Transverse colon (tissue), 4 donors: ENCODE results near the gene NRAS.

ENCODE experiments used
- EP300 ChIP-seq: sonication (generic); formaldehyde crosslinking; IDR thresholded peaks from one replicate; pipeline ENCODE4 v1.6.1; 2017; ENCODE audit warnings: antibody characterized with exemption, low read depth
- POLR2A ChIP-seq: fragments of 450-650 bp; IDR thresholded peaks from one replicate; pipeline ENCODE4 v1.6.1; 2016; ENCODE audit warnings: antibody characterized with exemption, mild to moderate bottlenecking, moderate library complexity
- POLR2AphosphoS5 ChIP-seq, 3 donors: sonication (generic); formaldehyde crosslinking; IDR thresholded peaks; one replicate each; pipeline ENCODE4 v1.6.1; 2016; ENCODE audit warnings: antibody characterized with exemption in 3 of 3
- TF ChIP-seq, protein P1 (sequence below), 5 experiments: fragments of 200-600 bp in 3 of 5; fragments of 450-650 bp in 2 of 5; sonication (generic) in 3 of 5; IDR thresholded peaks; 1 replicate in 2 of 5; 2 replicates in 3 of 5; pipeline ENCODE4 v1.5.1; 2016 to 2017; ENCODE audit warnings: antibody characterized with exemption in 5 of 5, inconsistent platforms in 3 of 5, mild to moderate bottlenecking in 2 of 5, moderate library complexity in 1 of 5

DNA sequence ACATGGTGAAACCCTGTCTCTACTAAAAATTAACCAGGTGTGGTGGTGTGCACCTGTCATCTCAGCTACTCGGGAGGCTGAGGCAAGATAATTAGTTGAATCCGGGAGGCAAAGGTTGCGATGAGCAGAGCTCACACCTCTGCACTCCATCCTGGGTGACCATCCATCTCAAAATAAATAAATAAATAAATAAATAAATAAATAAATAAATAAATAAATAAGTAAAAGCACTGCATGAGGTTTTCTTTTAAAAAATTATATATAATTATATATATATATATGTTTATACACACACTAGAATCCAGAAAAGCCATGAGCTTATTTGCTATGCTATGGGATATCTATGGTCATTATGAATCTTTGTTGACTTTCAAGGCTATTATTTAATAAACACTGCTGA, 23.6 kb downstream of the NRAS start:
- TF ChIP-seq, protein P1, sequence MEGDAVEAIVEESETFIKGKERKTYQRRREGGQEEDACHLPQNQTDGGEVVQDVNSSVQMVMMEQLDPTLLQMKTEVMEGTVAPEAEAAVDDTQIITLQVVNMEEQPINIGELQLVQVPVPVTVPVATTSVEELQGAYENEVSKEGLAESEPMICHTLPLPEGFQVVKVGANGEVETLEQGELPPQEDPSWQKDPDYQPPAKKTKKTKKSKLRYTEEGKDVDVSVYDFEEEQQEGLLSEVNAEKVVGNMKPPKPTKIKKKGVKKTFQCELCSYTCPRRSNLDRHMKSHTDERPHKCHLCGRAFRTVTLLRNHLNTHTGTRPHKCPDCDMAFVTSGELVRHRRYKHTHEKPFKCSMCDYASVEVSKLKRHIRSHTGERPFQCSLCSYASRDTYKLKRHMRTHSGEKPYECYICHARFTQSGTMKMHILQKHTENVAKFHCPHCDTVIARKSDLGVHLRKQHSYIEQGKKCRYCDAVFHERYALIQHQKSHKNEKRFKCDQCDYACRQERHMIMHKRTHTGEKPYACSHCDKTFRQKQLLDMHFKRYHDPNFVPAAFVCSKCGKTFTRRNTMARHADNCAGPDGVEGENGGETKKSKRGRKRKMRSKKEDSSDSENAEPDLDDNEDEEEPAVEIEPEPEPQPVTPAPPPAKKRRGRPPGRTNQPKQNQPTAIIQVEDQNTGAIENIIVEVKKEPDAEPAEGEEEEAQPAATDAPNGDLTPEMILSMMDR (IDR thresholded peaks at IDR 0.05): no peak
- TF ChIP-seq EP300 (no peak), POLR2AphosphoS5 (IDR thresholded peaks at IDR 0.05) (no peak), POLR2A (no peak)
